WTC11 (cell line): ENCODE results near the gene VPS4A. TPM values are rescaled to one million over a fixed set of nuclear protein-coding genes. Genes with fewer than 3 reads are reported as not detected.

Experiments
- ATAC-seq: fragments of 200-7000 bp; cut with Tn5 transposase; 2 replicates; pipeline ENCODE4 v1.10.0; 2021; ENCODE audit warnings: mild to moderate bottlenecking, moderate library complexity
- CTCF ChIA-PET: fragments of 300-600 bp; sonication (Branson Sonifier 250); formaldehyde crosslinking; loops from one replicate; lab custom pipeline; 2021; ENCODE audit warnings: antibody characterized with exemption; lab: Charles Lee
- POLR2A ChIA-PET: fragments of 350-600 bp; sonication (Branson Sonifier 250); formaldehyde crosslinking; loops from one replicate; lab custom pipeline; 2021; ENCODE audit warnings: antibody characterized with exemption; lab: Charles Lee
- DNase-seq: peaks from one replicate; pipeline ENCODE4 v3.0.0; 2021; ENCODE audit warnings: low spot score
- H3K27ac Mint-ChIP-seq: 2 replicates; pipeline ENCODE4 v1.8.0; 2021; ENCODE audit warnings: mixed read lengths
- H3K27me3 Mint-ChIP-seq: 2 replicates; pipeline ENCODE4 v1.8.0; 2021; ENCODE audit warnings: low read depth, mild to moderate bottlenecking, moderate library complexity, mixed read lengths
- H3K36me3 Mint-ChIP-seq: 2 replicates; pipeline ENCODE4 v1.8.0; 2021; ENCODE audit warnings: mixed read lengths
- H3K4me1 Mint-ChIP-seq: 2 replicates; pipeline ENCODE4 v1.8.0; 2022; ENCODE audit warnings: mixed read lengths
- H3K4me3 Mint-ChIP-seq: 2 replicates; pipeline ENCODE4 v1.8.0; 2021; ENCODE audit warnings: mild to moderate bottlenecking, moderate library complexity, mixed read lengths
- H3K9me3 Mint-ChIP-seq: 2 replicates; pipeline ENCODE4 v1.8.0; 2021; ENCODE audit warnings: mixed read lengths
- ATF3 ChIP-seq: sonication (generic); formaldehyde crosslinking; conservative IDR thresholded peaks from 2 replicates; pipeline ENCODE4 v1.8.1; 2022; ENCODE audit warnings: mild to moderate bottlenecking, missing genetic modification reagents
- E2F1 ChIP-seq: sonication (generic); formaldehyde crosslinking; IDR thresholded peaks from 2 replicates; pipeline ENCODE4 v1.8.0; 2022; ENCODE audit warnings: mild to moderate bottlenecking, missing genetic modification reagents
- ERG ChIP-seq: fragments of 250-450 bp; sonication (Bioruptor Pico); IDR thresholded peaks from 2 replicates; pipeline ENCODE4 v1.8.0; 2021; ENCODE audit warnings: mild to moderate bottlenecking
- FOXJ3 ChIP-seq: sonication (generic); formaldehyde crosslinking; IDR thresholded peaks from 2 replicates; pipeline ENCODE4 v1.9.0; 2021; ENCODE audit warnings: missing genetic modification reagents, mild to moderate bottlenecking, borderline replicate concordance
- FOXK1 ChIP-seq: sonication (generic); formaldehyde crosslinking; IDR thresholded peaks from 2 replicates; pipeline ENCODE4 v1.8.0; 2022; ENCODE audit warnings: mild to moderate bottlenecking, moderate library complexity, missing genetic modification reagents
- FOXP1 ChIP-seq: sonication (generic); formaldehyde crosslinking; IDR thresholded peaks from 2 replicates; pipeline ENCODE4 v1.8.0; 2022; ENCODE audit warnings: missing genetic modification reagents, mild to moderate bottlenecking, moderate library complexity, borderline replicate concordance
- FOXP4 ChIP-seq: sonication (generic); formaldehyde crosslinking; IDR thresholded peaks from 2 replicates; pipeline ENCODE4 v1.8.0; 2022; ENCODE audit warnings: mild to moderate bottlenecking, missing genetic modification reagents
- IRF2 ChIP-seq: sonication (generic); formaldehyde crosslinking; IDR thresholded peaks from 2 replicates; pipeline ENCODE4 v1.8.0; 2022; ENCODE audit warnings: low read depth, missing genetic modification reagents, borderline replicate concordance
- KAT7 ChIP-seq: sonication (generic); formaldehyde crosslinking; IDR thresholded peaks from 2 replicates; pipeline ENCODE4 v1.8.1; 2023; ENCODE audit warnings: missing genetic modification reagents, mild to moderate bottlenecking, borderline replicate concordance
- MAX ChIP-seq: sonication (generic); formaldehyde crosslinking; IDR thresholded peaks from 2 replicates; pipeline ENCODE4 v1.8.0; 2022; ENCODE audit warnings: mild to moderate bottlenecking, missing genetic modification reagents
- OVOL2 ChIP-seq: fragments of 250-450 bp; sonication (Bioruptor Pico); IDR thresholded peaks from 2 replicates; pipeline ENCODE4 v1.9.0; 2021; ENCODE audit warnings: mild to moderate bottlenecking, borderline replicate concordance
- SMAD4 ChIP-seq: sonication (generic); formaldehyde crosslinking; IDR thresholded peaks from 2 replicates; pipeline ENCODE4 v1.8.0; 2022; ENCODE audit warnings: mild to moderate bottlenecking, missing genetic modification reagents
- TEAD1 ChIP-seq: sonication (generic); formaldehyde crosslinking; IDR thresholded peaks from 2 replicates; pipeline ENCODE4 v1.8.0; 2022; ENCODE audit warnings: mild to moderate bottlenecking, missing genetic modification reagents
- TEAD4 ChIP-seq: sonication (generic); formaldehyde crosslinking; IDR thresholded peaks from 2 replicates; pipeline ENCODE4 v1.8.0; 2022; ENCODE audit warnings: mild to moderate bottlenecking, missing genetic modification reagents
- ZNF219 ChIP-seq: sonication (generic); formaldehyde crosslinking; IDR thresholded peaks from 2 replicates; pipeline ENCODE4 v1.8.0; 2023; ENCODE audit warnings: missing genetic modification reagents, mild to moderate bottlenecking, borderline replicate concordance
- ZNF281 ChIP-seq: sonication (generic); formaldehyde crosslinking; IDR thresholded peaks from 2 replicates; pipeline ENCODE4 v1.8.0; 2023; ENCODE audit warnings: mild to moderate bottlenecking, missing genetic modification reagents
- ZNF425 ChIP-seq: fragments of 250-450 bp; sonication (Bioruptor Pico); conservative IDR thresholded peaks from 2 replicates; pipeline ENCODE4 v1.9.0; 2021; ENCODE audit warnings: mild to moderate bottlenecking
- total RNA-seq: library from RNA; stranded (reverse); gene quantifications from 3 replicates; pipeline ENCODE4 v1.2.3, GENCODE V29; 2021

The VPS4A gene
- total RNA-seq, 1 experiment from 2014 or later = 28.3 TPM

GRCh38 chr16:69274699-69275235 lies 36.4 kb upstream of the VPS4A start:
- Mint-ChIP-seq H3K9me3 (0 out of 2 replicates have a peak, but pooled peaks cover 3% of the 10 kb centered on the region), H3K4me3 (no peak overlapping the region), H3K27ac (peak overlapping the region; percentile 44; the same call in 1 of the 2 replicates), H3K27me3 (no peaks in the 10 kb centered on the region), H3K4me1 (no peaks in the 10 kb centered on the region), H3K36me3 (peaks cover 15% of the 10 kb centered on the region; the same call in 1 of the 2 replicates)
- POLR2A ChIA-PET = no interaction called here
- no peak for ATAC-seq
- CTCF ChIA-PET = interaction anchor here (0.6 to 1.1 kb wide), 2 partner anchors 125 to 1258 kb away, joined by 4 read pairs; no protein-coding TSS in a partner anchor
- TF ChIP-seq TEAD4 (CRISPR knock-in tag) (no peak), ZNF425 (CRISPR knock-in tag) (no peak), ZNF219 (no peak), TEAD1 (CRISPR knock-in tag) (no peak), FOXK1 (CRISPR knock-in tag) (no peak), ATF3 (CRISPR knock-in tag) (no peak), ERG (no peak), E2F1 (CRISPR knock-in tag) (no peak)
- TF ChIP-seq, all 79 proteins: peak for 0
- DNase-seq = no peak

- Mint-ChIP-seq H3K9me3 (0 out of 2 replicates have a peak, but pooled peaks cover 3% of the 10 kb centered on the region), H3K4me3 (no peak overlapping the region), H3K27ac (no peak overlapping the region), H3K27me3 (no peaks in the 10 kb centered on the region), H3K4me1 (no peaks in the 10 kb centered on the region), H3K36me3 (peaks cover 14% of the 10 kb centered on the region)
- POLR2A ChIA-PET = no interaction called here
- CTCF ChIA-PET = no interaction called here
- DNase-seq (no peak), ATAC-seq (no peak)
- no peak for TF ChIP-seq MAX (CRISPR knock-in tag)
- TF ChIP-seq ATF3 (CRISPR knock-in tag) = no peak
- no peak for TF ChIP-seq FOXP4 (CRISPR knock-in tag)
- no peak for TF ChIP-seq FOXJ3 (CRISPR knock-in tag)
- no peak for TF ChIP-seq FOXK1 (CRISPR knock-in tag)
- no peak for TF ChIP-seq IRF2 (CRISPR knock-in tag)
- no peak for TF ChIP-seq SMAD4 (CRISPR knock-in tag)
- TF ChIP-seq KAT7 (CRISPR knock-in tag) = no peak
- no peak for TF ChIP-seq ZNF281
- TF ChIP-seq OVOL2 (CRISPR knock-in tag) = no peak
- TF ChIP-seq FOXP1 (CRISPR knock-in tag) = no peak
Measured at GRCh38 chr16:69276148-69277115, 34.7 kb upstream of the VPS4A start.
